ENCODE results near the gene DNAL4. TPM values are rescaled to one million over a fixed set of nuclear protein-coding genes. Genes with fewer than 3 reads are reported as not detected.
A peak's percentile ranks its signal among the peaks of the same experiment; 100 is the strongest.

The DNAL4 gene
- 10 to 100 TPM; 15.7 to 37.8 (median 33.1) TPM for polyA plus RNA-seq (ENCODE audit: insufficient read length in 4 of 4)

GRCh38 chr22:38793721-38794466 lies at the start of gene DNAL4:
Gene DNAL4, minus strand, starts transcription at chr22:38794143. Its CDS starts 11,412 bp downstream, at chr22:38782731.
- DNase-seq (ENCODE audit: low read depth in 4 of 4, low spot score in 3 of 4): peak; percentile 95 to 98 (median 96)

- peak; percentile 51 to 63 (median 58) for DNase-seq (ENCODE audit: low read depth in 4 of 4, low spot score in 3 of 4)
These were observed 49.3 kb upstream of the DNAL4 start for GRCh38 chr22:38843201-38843656.

GRCh38 chr22:38842512-38843200 lies 48.7 kb upstream of the DNAL4 start:
- DNase-seq (ENCODE audit: low read depth in 4 of 4, low spot score in 3 of 4): no peak

GRCh38 chr22:38841635-38842034 lies 47.7 kb upstream of the DNAL4 start:
- no peak for DNase-seq (ENCODE audit: low read depth in 4 of 4, low spot score in 3 of 4)

- DNase-seq (ENCODE audit: low read depth in 4 of 4, low spot score in 3 of 4): no peak
These were observed 47.3 kb upstream of the DNAL4 start for GRCh38 chr22:38841211-38841610.

- no peak for DNase-seq (ENCODE audit: low read depth in 4 of 4, low spot score in 3 of 4)
These were observed 46.2 kb upstream of the DNAL4 start for GRCh38 chr22:38840129-38840528.

GRCh38 chr22:38839686-38840085 lies 45.7 kb upstream of the DNAL4 start:
- DNase-seq (ENCODE audit: low read depth in 4 of 4, low spot score in 3 of 4): no peak

GRCh38 chr22:38837414-38837928 lies 43.5 kb upstream of the DNAL4 start:
- no peak for DNase-seq (ENCODE audit: low read depth in 4 of 4, low spot score in 3 of 4)

- no peak for DNase-seq (ENCODE audit: low read depth in 4 of 4, low spot score in 3 of 4)
These were observed 42.0 kb upstream of the DNAL4 start for GRCh38 chr22:38835888-38836301.

- DNase-seq (ENCODE audit: low read depth in 4 of 4, low spot score in 3 of 4): no peak
These were observed 41.0 kb upstream of the DNAL4 start for GRCh38 chr22:38834991-38835390.

- DNase-seq (ENCODE audit: low read depth in 4 of 4, low spot score in 3 of 4): no peak
These were observed 40.4 kb upstream of the DNAL4 start for GRCh38 chr22:38834215-38834953.

- no peak for DNase-seq (ENCODE audit: low read depth in 4 of 4, low spot score in 3 of 4)
These were observed 39.1 kb upstream of the DNAL4 start for GRCh38 chr22:38833061-38833460.

- DNase-seq (ENCODE audit: low read depth in 4 of 4, low spot score in 3 of 4): no peak
These were observed 38.3 kb upstream of the DNAL4 start for GRCh38 chr22:38832005-38832978.

GRCh38 chr22:38831166-38831945 lies 37.4 kb upstream of the DNAL4 start:
- DNase-seq (ENCODE audit: low read depth in 4 of 4, low spot score in 3 of 4): no peak

GRCh38 chr22:38830845-38831108 lies 36.8 kb upstream of the DNAL4 start:
- DNase-seq (ENCODE audit: low read depth in 4 of 4, low spot score in 3 of 4): no peak

GRCh38 chr22:38830026-38830844 lies 36.3 kb upstream of the DNAL4 start:
- DNase-seq (ENCODE audit: low read depth in 4 of 4, low spot score in 3 of 4): no peak

- no peak for DNase-seq (ENCODE audit: low read depth in 4 of 4, low spot score in 3 of 4)
These were observed 35.5 kb upstream of the DNAL4 start for GRCh38 chr22:38829485-38829884.

- no peak for DNase-seq (ENCODE audit: low read depth in 4 of 4, low spot score in 3 of 4)
These were observed 34.8 kb upstream of the DNAL4 start for GRCh38 chr22:38828616-38829205.

Measured in left renal pelvis (tissue), 4 donors.